Right forelimb (tissue), 1 donor: ENCODE data around the gene KRTAP10-3.
"Not testable (repeated sequence)": the region's sequence is repeated elsewhere in the genome, so short reads cannot be mapped to it uniquely, and the experiment has no call there.

ENCODE experiments used
- DNase-seq: peaks from one replicate; pipeline ENCODE4 v3.0.0-alpha.2; 2018

Gene KRTAP10-3

DNA sequence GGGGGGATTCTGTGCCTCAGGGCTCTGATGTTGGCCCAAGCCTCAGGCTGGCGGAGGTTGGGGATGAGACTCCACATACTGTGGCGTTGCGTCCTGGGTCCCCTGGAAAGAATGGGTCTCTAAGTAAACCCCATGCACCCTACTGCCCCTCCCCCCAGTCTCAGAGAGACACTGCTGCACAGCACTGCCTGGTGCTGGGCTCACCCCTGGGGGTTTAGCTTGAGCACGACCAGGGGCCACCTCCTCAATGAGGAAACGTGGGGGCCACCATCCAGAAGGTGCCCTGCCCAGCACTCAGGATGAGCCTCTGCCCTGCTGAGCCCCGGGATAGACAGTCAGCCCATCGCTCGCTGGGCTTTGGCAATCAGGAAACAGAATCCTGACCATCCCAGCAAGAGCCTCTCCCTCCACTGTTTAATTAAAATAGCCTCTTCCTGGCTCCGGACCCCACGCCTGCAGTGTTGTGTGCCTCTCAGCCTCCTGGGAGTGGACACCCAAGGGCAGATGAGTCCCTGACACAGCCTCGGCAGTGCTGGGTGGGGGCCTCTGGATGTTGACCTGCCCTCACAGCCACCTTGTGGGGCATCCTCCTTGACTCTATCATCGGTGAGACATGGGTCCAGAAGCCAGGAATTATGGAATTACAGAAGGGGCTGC lies 11.4 kb upstream of the KRTAP10-3 start:
- no peak for DNase-seq

DNA sequence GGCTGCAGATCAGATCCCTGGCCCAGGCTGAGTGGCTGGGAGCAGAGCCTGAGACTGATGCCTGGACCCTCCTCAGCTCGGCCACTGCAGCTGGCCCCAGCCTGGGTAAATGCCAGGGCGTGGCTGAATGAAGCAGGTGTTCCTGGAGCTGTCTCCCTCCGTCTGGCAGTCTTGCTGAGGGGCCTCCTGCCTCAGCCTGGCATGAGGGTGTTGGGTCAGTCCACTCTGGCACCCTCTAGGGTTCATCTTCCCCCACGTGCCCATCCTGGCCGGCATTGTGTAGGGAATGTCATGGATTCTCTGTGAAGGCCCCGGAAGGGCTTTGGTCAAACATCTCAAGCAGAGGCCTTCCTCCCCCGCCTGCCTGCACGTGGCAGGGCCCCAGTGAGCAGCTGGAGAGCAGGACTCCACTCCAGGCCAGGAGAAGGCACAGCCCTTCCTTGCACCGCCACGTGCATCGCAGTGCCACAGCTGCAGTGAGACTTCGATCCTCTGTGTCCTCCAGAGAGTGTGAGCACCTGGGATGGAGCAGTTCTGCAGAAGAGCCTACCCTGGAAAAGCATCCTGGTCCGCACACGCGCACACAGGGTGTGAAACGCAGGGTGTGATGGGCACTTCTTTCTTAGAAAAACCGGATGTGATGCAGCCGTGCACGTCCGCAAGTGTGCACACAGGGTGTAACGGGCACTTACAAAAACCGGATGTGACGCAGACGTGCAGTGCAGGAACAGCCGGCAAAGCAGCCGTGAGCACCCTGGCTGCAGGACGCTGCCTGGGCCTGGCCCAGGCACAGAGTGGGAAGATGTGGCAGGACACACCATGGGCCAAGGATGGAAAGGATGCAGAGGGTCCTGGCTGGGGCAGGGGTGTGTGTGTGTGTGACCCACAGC lies 10.3 kb upstream of the KRTAP10-3 start:
- DNase-seq: peak; percentile 36

DNA sequence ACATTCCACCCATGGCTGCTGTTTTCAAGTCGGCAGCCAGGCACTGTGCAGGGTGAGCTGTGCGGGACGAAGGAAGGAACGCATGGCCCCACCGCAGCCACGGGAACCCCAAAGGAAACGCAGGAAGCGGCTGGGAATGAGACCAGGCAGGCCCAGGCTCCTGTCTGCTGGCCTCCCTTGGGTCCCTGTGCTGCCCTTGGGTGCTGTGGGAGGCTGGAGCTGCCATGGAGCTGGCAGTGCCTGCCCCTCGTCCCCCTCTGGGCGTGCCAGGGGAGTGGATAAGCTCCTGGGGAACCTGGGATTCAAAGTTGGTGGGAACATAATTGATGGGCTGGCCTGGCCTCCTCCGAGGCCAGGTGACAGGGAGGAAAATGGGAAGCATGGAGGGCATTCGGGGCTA lies 9.7 kb upstream of the KRTAP10-3 start:
- peak; percentile 21 for DNase-seq

DNA sequence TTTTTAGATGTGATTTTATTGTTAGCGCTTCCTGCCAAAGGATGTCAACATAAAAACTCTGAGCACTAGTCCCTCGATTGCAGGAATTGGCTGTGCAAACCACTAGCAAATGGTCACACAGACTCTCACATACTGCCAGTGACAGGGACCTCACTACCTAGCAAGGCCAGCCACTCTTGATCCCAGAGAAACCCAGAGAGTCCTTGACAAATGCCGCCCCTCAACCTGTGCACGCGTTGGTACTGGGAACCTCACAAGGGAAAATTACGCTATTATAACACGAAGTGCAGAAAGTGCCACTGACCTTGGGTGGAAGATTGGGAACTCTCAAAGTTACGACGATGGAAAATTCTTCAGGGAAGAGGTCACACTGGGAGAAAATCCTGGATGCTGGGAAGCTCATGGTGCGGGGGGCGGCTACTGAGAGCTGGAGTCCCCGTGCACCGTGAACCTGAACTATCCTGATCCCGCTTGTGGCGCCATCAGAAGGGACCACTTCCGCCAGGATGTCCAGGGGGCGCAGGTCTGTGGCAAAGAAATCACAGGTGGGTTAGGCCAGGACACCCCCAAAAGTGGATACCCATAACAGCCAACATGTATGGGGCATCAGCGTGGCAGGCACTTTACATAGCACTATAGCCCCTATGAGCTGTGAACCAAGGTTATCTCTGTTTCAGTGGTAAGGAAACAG lies 9.0 kb upstream of the KRTAP10-3 start:
- peak; percentile 15 for DNase-seq

DNA sequence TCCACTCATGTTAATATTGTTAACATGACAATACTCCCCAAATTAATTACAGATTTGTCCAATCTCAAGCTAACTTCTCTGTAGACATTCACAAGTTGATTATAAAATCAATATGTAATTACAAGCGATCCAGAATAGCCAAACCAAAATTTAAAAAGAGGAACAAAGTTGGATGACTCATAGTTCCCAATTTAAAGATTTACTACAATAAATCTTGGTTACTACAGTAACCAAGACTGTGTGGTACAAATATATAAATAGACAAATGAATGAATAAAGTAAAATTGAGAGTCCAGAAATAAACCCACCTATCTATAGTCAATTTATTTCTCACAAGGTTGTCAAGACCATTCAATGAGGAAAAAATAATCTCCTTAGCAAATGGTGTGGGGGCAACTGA lies 7.8 kb upstream of the KRTAP10-3 start:
- no peak for DNase-seq

DNA sequence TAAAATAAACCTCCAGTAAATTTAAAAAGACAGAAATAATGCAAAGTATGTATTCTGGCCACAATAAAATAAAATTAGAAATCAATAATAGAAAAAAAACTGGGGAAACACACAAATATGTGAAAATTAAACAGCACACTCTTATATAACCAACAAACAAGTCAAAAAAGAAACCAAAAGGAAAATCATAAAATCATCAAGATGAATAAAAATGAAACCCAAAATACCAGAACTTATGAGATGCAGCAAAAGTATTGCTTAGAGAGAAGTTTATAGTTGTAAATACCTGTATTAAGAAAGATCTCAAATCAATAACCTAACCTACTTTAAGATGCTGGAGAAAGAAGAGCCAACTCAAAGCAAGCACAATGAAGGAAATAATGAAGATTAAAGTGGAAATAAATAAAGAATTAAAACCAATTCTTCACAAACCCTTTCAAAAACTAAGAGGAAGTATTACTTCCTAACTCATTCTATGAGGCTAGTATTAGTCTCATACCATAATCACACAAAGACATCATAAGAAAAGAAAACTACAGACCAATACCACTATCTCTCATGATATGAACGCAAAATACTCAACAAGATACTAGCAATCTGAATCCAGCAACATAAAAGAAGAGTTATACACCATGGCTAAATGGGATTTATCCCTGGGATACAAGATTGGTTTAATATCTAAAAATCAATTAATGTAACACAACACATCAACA lies 6.4 kb upstream of the KRTAP10-3 start:
- no peak for DNase-seq

DNA sequence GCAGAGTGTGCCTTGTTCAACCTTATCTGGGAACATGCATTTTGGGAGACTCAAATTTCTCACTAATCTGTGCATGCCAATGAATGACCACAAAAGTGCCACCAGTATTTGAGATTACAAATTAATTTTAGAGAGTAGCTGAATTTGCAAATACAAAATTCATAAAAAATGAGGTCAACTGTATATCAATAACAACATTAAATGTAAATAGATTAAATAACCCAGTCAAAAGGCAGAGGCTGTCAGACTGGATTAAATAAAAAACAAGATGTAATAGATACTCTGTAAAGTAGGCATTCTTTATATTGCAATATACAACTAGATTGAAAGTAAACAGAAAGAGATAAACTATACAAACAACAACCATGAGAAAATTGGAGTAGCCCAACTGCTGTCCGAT lies 5.5 kb upstream of the KRTAP10-3 start:
- DNase-seq: no peak

DNA sequence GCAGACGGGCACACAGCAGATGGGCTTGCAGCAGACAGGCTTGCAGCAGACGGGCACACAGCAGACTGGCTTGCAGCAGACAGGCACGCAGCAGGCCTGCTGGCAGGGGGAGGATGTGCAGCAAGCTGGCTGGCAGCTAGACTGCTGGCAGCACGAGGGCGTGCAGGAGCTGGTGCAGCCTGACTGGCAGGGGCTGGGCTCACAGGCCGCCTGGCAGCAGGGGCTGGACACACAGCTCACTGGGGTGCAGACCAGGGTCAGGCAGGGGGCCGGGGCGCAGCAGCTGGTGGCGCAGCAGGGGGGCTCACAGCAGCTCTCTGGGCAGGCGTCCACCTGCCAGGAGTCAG lies 293 bp downstream of the KRTAP10-3 start:
- DNase-seq: not testable (repeated sequence)

- peak; percentile 35 for DNase-seq
These were observed 885 bp downstream of the KRTAP10-3 start for GRCh38 chr21:44557491-44558328.

- DNase-seq: no peak
These were observed 1.7 kb downstream of the KRTAP10-3 start for GRCh38 chr21:44556879-44557278.

DNA sequence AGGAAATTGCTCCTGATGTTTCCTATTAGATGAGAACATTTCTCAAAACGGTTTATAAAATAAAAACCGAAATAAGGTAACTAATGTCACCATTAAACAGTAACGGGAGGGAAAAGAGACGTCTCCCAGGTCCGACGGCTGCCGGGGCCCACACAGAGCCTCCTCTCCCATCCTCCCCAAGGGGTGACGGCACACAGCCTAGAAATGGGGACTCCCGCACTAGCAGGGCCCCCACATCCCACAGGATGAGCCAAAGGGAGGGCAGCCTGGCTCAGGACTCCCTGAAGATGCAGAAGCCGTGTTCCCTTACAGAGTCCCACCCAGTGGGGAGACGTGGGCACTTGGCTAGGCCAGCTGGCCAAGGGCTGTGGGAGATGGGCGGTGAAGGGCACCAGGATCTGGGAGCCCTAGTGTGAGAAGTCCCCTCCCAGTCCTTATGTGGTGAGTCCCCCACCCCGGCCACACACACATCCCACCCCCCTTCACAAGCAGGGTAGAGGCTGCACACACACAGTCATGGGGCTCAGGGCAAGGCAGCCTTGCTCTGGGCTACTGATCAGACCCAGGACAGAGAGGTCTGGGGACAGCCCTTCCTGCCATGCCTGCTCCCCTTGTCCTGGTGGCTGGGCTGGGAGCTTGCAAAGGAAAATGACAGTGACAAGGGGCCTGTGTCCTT lies 3.3 kb downstream of the KRTAP10-3 start:
- DNase-seq: no peak

- no peak for DNase-seq
These were observed 5.9 kb downstream of the KRTAP10-3 start for GRCh38 chr21:44552681-44553080.

GRCh38 chr21:44552136-44552535 lies 6.5 kb downstream of the KRTAP10-3 start:
- no peak for DNase-seq

GRCh38 chr21:44551340-44551961 lies 7.1 kb downstream of the KRTAP10-3 start, which contains the start of gene KRTAP10-2:
KRTAP10-2 (minus strand) TSS chr21:44551505; CDS start chr21:44551458, 47 bp downstream.
- peak; percentile 23 for DNase-seq

- peak; percentile 12 for DNase-seq
These were observed 7.8 kb downstream of the KRTAP10-3 start for GRCh38 chr21:44550807-44551206.

DNA sequence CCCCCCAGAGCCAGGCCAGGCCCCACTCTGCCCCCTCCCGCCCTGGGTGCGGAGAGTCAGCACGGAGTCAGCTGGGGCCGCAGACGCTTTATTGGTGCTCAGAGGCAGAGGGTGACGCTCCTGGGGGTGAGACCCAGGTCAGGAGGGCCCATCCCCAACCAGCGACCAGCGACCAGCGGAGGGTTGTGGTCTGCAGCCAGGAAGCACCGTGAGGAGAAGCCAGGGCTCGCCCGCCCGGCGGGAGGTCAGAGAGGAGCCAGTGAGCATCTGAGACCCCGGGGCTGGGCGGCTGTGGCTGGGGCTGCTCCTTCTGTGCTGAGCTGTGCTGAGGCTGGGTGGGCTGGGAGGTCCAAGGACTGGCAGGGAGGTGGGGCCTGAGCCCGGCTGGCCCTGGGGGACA lies 8.3 kb downstream of the KRTAP10-3 start:
- DNase-seq: peak; percentile 35

- DNase-seq: no peak
These were observed 8.9 kb downstream of the KRTAP10-3 start for GRCh38 chr21:44549525-44550211.

- DNase-seq: no peak
These were observed 9.7 kb downstream of the KRTAP10-3 start for GRCh38 chr21:44548922-44549321.

GRCh38 chr21:44548381-44548780 lies 10.2 kb downstream of the KRTAP10-3 start:
- no peak for DNase-seq

- no peak for DNase-seq
These were observed 10.8 kb downstream of the KRTAP10-3 start for GRCh38 chr21:44547656-44548331.
